Neural progenitor cell (in vitro differentiated cells): ENCODE data around the gene AMBRA1.

Experiments used
- EZH2 ChIP-seq: fragments of 200-600 bp; sonication (generic); IDR thresholded peaks from 2 replicates; pipeline ENCODE4 v1.6.1; 2017; ENCODE audit warnings: antibody characterized with exemption, mild to moderate bottlenecking, moderate library complexity
- EZH2phosphoT487 ChIP-seq: fragments of 200-600 bp; sonication (generic); IDR thresholded peaks from 2 replicates; pipeline ENCODE4 v1.6.1; 2017; ENCODE audit warnings: antibody characterized with exemption
- TF ChIP-seq, protein P1 (sequence below): fragments of 200-600 bp; sonication (generic); IDR thresholded peaks from 2 replicates; pipeline ENCODE4 v1.5.1; 2017; ENCODE audit warnings: antibody characterized with exemption, mild to moderate bottlenecking

DNA sequence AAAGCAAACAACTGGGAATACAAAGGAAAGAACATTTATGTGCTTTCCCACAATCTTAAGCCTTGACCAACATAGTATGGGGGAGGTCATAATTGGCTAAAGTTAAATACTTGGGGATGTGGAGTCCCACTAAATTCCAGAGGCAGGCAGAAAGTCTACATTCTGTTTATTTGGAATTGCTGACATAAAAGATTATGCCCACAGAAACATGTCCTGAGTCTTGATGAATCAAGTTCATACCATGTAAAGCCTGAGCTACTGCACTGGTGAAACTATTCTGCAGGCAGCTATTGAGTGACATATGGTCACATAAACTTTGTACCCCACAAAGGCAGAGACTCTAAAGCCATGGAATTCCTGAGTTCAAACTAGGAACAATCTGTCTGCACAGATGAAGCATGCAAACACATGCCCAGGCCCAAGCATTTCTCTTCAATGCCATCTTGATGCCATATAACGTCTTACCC, 132.3 kb downstream of the AMBRA1 start:
- TF ChIP-seq, protein P1, sequence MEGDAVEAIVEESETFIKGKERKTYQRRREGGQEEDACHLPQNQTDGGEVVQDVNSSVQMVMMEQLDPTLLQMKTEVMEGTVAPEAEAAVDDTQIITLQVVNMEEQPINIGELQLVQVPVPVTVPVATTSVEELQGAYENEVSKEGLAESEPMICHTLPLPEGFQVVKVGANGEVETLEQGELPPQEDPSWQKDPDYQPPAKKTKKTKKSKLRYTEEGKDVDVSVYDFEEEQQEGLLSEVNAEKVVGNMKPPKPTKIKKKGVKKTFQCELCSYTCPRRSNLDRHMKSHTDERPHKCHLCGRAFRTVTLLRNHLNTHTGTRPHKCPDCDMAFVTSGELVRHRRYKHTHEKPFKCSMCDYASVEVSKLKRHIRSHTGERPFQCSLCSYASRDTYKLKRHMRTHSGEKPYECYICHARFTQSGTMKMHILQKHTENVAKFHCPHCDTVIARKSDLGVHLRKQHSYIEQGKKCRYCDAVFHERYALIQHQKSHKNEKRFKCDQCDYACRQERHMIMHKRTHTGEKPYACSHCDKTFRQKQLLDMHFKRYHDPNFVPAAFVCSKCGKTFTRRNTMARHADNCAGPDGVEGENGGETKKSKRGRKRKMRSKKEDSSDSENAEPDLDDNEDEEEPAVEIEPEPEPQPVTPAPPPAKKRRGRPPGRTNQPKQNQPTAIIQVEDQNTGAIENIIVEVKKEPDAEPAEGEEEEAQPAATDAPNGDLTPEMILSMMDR = no peak
- TF ChIP-seq EZH2 = no peak
- TF ChIP-seq EZH2phosphoT487 = no peak
